Measurements from ENCODE around the gene PCSK6. TPM values are rescaled to one million over a fixed set of nuclear protein-coding genes. Genes with fewer than 3 reads are reported as not detected.
"Not testable (repeated sequence)": the region's sequence is repeated elsewhere in the genome, so short reads cannot be mapped to it uniquely, and the experiment has no call there.

PCSK6 gene
- total RNA-seq, 1 experiment from 2014 or later = 0.36 TPM

DNA sequence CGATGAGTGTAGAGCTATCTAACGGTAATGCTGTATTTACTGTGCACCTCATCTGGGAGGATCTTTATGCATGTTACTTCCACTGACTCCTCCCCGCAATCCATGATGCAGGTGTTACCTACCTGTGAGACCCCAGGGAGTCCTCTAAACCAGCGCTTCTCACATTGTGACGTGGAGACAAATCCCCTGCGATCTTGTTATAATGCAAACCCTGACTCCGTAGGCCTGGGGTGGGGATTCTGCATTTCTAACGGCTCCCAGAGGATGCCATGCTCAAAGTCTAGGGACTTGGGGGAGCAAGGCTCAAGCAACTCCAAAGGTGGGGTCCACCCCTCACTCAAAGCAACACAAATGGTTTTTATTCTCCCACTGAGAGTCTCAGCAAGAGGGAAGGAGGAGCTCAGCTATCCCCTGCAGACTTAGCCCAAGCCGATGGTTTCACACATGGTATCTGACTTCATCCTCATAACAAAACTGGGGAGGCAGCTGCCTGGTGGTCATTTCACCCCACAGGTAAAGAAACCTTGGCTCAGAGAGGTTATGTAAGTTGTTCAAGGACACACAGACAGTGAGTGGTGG, 63.6 kb downstream of the PCSK6 start:
- Histone ChIP-seq H3K4me1 (no peaks in the 10 kb centered on the region), H3K27me3 (no peaks in the 10 kb centered on the region), H3K4me3 (no peak overlapping the region), H3K9me3 (replicated peaks) (no peaks in the 10 kb centered on the region), H3K36me3 (no peaks in the 10 kb centered on the region), H3K27ac (no peak overlapping the region)
- DNase-seq = no peak

DNA sequence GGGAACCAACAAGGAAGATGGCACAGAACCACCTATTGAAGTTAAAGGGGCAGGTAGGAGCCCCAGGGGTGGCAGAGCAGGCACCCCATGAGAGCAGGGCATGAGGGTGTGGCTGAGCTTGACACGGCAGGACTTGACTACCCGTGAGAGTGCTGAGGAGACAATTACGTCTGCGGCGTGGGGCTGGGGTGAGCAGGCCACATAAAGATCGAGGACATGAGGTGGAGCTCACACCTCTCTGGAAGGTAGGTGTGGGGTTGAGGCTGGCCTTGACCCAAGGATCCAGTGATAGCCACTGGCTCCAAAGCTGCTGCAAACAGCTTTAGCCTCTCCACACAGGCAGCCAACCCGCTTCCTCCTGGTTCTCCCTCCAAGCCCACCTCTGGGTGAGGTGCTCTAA, 64.5 kb downstream of the PCSK6 start:
- no peaks in the 10 kb centered on the region for H3K9me3 ChIP-seq (replicated peaks)
- H3K27ac ChIP-seq = no peak overlapping the region
- no peak for DNase-seq
- no peaks in the 10 kb centered on the region for H3K4me1 ChIP-seq
- H3K36me3 ChIP-seq = no peaks in the 10 kb centered on the region
- H3K4me3 ChIP-seq = no peak overlapping the region
- H3K27me3 ChIP-seq = no peaks in the 10 kb centered on the region

DNA sequence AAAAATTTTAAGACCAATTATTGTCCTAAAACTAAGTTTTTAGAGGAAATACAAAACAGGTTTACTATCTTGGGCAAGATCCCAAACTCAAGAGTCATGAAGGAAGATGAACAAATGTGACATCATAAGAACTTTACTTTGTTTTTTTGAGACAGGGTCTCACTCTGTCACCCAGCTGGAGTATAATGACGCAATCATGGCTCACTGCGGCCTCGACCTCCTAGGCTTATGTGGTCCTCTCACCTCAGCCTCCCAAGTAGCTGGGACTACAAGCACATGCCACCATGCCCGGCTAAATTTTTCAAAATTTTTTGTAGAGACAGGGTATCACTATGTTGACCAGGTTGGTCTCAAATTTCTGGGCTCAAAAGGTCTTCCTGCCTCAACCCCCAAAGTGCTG, 69.3 kb downstream of the PCSK6 start:
- Histone ChIP-seq H3K27me3 (peaks cover 9% of the 10 kb centered on the region; the same call in 1 of the 2 replicates), H3K27ac (no peak overlapping the region), H3K9me3 (replicated peaks) (no peaks in the 10 kb centered on the region), H3K36me3 (no peaks in the 10 kb centered on the region), H3K4me3 (no peak overlapping the region), H3K4me1 (no peaks in the 10 kb centered on the region)
- DNase-seq = no peak

DNA sequence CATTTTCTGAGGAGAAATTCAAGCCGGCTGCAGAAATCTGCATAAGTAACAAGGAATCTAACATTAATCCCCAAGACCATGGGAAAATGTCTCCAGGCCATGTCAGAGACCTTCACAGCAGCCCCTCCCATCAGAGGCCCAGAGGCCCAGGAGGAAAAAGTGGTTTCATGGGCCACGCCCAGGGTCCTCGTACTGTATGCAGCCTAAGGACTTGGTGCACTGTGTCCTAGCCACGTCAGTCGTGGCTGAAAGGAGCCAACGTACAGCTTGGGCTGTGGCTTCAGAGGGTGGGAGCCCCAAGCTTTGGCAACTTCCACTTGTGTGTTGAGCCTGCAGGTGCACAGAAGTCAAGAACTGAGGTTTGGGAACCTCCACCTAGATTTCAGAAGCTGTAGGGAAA, 73.0 kb downstream of the PCSK6 start:
- peaks cover 11% of the 10 kb centered on the region; the same call in 1 of the 2 replicates for H3K27me3 ChIP-seq
- not testable (repeated sequence) for H3K4me3 ChIP-seq; H3K36me3 ChIP-seq; H3K9me3 ChIP-seq (replicated peaks); DNase-seq; H3K27ac ChIP-seq; H3K4me1 ChIP-seq

DNA sequence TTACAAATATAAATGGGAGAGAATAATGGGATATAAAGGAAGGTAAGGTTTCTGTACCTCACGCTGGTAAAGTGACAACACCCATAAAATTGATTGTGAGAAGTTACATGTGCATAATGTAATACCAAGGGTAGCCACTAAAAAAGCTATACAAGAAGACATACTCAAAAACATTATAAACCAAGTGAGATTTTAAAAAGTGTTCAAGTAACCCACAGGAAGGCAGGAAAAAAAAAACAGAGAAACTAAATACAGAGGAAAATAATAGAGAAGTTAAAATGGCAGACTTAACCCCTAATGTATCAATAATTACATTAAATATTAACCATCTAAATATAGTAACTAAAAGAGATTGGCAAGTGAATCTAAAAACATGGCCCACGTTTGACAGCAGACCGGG, 76.3 kb downstream of the PCSK6 start:
- H3K4me3 ChIP-seq = no peak overlapping the region
- no peaks in the 10 kb centered on the region for H3K9me3 ChIP-seq (replicated peaks)
- no peak for DNase-seq

DNA sequence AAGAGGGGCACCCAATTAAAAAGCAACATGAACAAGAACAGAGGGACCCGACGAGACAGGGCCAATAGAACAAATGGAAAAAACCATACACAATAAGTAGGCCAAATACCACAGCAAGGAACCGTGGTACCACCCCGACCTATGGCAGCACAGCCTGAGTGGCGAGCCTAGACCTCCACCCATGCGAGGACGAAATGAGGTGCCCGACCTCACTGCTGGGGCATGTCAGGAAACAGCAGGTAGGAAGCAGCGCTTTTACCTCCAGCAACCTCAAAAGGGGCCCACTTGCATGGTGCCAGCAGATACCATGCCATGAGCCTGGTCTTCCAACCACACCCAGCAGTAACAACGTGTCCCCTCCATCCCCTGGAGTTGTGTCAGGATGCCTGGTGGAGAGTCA, 77.9 kb downstream of the PCSK6 start:
- H3K36me3 ChIP-seq = no peaks in the 10 kb centered on the region
- DNase-seq = no peak
- H3K27ac ChIP-seq = no peak overlapping the region
- no peak overlapping the region for H3K4me3 ChIP-seq
- peaks cover 12% of the 10 kb centered on the region for H3K27me3 ChIP-seq
- no peaks in the 10 kb centered on the region for H3K4me1 ChIP-seq
- H3K9me3 ChIP-seq (replicated peaks) = no peaks in the 10 kb centered on the region

More for the DNA sequence above, 76.3 kb downstream of the PCSK6 start:
- Histone ChIP-seq H3K4me1 (no peaks in the 10 kb centered on the region), H3K36me3 (no peaks in the 10 kb centered on the region), H3K27me3 (peaks cover 10% of the 10 kb centered on the region; the same call in 1 of the 2 replicates), H3K27ac (no peak overlapping the region)

DNA sequence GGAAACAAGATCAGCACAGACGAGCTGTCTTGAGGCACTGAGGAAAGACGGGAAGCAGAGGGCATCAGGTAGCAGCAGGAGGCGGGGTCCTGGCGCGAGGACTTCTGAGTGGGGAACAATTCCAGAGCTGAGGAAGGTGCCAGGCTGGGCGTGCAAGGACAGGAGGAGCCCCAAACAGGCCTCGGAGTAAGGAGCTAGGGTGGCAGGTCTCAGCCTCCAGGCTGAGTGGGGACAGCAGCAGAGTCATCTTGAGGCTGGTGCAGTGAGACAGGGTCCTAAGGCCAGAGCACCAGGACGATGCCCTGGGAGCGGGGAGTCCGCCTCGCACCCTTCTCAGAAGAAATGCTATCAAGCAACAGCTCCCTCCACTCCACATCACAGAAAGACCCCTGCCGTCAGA, 78.4 kb downstream of the PCSK6 start:
- H3K4me3 ChIP-seq = no peak overlapping the region
- H3K27ac ChIP-seq = no peak overlapping the region
- H3K9me3 ChIP-seq (replicated peaks) = no peaks in the 10 kb centered on the region
- no peaks in the 10 kb centered on the region for H3K4me1 ChIP-seq
- H3K36me3 ChIP-seq = no peaks in the 10 kb centered on the region
- peaks cover 14% of the 10 kb centered on the region for H3K27me3 ChIP-seq
- no peak for DNase-seq

DNA sequence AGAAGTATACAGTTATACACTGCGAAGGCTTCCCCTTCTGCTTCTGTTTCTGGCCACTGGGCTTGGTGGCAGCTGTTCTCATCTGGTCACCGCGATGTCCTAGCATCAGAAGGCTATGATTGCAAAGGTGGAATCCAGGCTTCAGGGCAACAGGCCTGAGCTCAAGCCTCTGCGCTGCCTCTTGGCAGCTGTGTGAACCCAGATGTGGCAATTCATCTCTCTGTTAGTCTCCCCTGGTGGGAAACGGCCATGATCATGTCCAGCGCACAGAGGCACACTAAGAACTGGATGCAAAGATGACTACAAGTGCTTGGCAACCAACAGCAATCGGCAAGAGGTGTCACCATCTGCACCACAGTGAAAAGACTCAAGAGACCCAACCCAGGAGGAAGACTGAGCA, 78.9 kb downstream of the PCSK6 start:
- Histone ChIP-seq H3K27ac (no peak overlapping the region), H3K4me3 (no peak overlapping the region), H3K9me3 (replicated peaks) (no peaks in the 10 kb centered on the region), H3K4me1 (no peaks in the 10 kb centered on the region), H3K36me3 (no peaks in the 10 kb centered on the region), H3K27me3 (peaks cover 18% of the 10 kb centered on the region)
- no peak for DNase-seq

DNA sequence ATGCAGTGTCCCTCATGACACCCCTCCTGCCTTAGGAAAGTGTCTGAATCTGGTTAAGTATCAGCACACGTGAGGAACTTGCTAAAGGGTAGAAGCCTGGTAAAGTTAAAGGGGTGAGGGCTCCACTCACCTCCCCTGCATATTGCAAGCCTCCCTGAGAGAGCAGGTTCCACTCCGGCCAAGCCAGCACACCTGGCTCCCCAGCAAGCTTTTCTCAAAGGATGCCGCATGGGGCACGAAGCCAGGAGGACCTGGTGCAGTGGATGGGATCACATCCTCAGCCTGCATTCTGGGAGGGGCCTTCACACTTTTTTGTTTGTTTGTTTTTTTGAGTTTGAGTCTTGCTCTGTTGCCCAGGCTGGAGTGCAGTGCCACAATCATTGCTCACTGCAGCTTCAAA, 79.9 kb downstream of the PCSK6 start:
- Histone ChIP-seq H3K27ac (no peak overlapping the region), H3K4me3 (no peak overlapping the region), H3K9me3 (replicated peaks) (no peaks in the 10 kb centered on the region), H3K36me3 (no peaks in the 10 kb centered on the region), H3K4me1 (no peaks in the 10 kb centered on the region), H3K27me3 (peaks cover 22% of the 10 kb centered on the region)
- DNase-seq = no peak

DNA sequence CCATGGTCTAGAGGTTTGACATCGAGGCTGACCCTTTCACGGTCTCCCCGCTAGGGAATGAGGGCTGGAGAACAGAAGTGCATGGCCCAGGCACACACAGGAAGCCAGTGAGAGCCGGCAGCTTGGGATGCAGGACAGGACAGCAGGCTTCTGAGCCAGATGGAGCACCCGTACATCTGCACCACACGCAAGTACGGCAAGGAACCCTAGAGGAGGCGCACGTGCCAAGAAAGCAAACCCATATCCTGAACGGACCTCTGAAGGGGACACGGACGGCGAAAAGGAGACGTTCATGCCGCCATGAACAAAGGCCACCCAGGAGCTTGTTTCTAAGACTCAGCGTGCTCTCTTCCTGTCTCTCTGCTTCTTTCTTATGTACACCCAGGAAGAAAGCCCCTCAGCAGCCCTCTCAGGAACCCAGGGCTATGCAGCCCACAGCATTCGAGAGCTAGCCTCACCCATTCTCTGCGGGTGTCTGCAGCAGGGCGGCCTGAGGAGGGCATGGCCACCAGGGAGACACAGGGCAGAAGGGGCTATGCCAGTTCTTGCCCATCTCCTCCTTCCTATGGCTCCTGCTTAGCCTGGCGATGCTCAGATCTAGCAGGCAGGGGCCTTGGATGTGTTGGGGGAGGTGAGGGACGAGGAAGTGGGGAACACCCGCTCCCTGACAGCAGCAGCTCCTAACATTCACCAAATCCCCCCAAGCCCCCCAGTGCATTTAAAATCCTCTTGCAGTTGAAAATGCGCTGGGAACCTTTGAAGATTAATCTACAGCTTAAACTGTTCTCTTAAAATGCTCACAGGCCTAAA, 81.3 kb downstream of the PCSK6 start:
- Histone ChIP-seq H3K4me3 (no peak overlapping the region), H3K27me3 (peaks cover 22% of the 10 kb centered on the region), H3K36me3 (no peaks in the 10 kb centered on the region), H3K27ac (no peak overlapping the region), H3K9me3 (replicated peaks) (no peaks in the 10 kb centered on the region), H3K4me1 (no peaks in the 10 kb centered on the region)
- DNase-seq = no peak

DNA sequence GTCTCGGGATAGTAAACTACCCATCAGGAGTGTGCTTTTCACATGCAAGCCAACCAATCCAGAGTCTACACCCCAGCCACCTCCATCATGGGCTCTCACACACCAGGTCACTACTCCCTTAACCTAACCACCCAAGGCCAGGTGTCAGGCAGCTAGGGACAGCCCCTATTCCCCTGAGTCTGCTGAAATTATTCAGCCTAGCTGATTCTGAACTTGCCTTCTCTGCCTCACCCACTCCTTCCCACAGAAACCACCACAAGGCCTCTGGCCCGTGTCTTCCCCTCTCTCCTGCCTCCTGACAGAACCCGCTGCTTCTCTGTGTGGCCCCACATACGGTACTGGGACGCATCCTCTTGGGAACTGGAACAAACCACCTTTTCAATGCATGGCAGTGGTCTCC, 82.1 kb downstream of the PCSK6 start:
- no peaks in the 10 kb centered on the region for H3K36me3 ChIP-seq
- no peaks in the 10 kb centered on the region for H3K9me3 ChIP-seq (replicated peaks)
- H3K4me3 ChIP-seq = no peak overlapping the region
- H3K27ac ChIP-seq = no peak overlapping the region
- no peak for DNase-seq
- H3K4me1 ChIP-seq = no peaks in the 10 kb centered on the region
- H3K27me3 ChIP-seq = peaks cover 22% of the 10 kb centered on the region

DNA sequence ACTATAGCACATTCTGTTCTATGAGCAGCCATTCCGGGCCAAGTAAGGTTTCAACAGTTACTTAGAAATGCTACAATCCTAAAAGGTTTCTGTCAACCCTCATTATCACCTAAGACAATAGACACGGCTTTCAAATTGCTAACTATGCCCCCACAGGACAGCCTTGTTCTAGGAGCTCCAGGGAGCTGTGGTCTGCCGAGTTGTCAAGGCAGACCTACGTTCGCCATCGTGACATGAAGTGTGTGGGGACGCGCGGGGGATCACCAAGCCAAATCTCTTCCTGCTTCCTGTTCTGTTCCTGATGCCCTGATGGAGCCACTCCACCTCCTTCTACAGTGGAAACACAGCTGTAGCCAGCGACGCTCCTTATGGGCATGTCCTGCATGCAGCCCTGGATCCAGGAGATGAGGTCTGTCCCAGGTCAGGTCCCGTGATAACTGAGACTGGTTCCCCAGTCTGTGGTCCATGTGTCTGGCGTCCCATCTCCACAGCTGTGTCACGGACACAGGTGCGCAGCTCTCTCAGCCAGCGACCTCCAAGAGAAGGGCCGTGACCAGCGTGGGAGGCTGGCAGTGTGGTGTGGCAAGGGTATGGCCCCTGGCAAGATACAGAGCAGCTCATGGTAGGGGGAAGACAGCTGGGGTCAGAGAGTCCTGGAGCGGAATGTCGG, 82.8 kb downstream of the PCSK6 start:
- no peaks in the 10 kb centered on the region for H3K36me3 ChIP-seq
- H3K4me1 ChIP-seq = no peaks in the 10 kb centered on the region
- no peak overlapping the region for H3K4me3 ChIP-seq
- H3K27me3 ChIP-seq = peaks cover 22% of the 10 kb centered on the region
- no peak for DNase-seq
- no peaks in the 10 kb centered on the region for H3K9me3 ChIP-seq (replicated peaks)
- H3K27ac ChIP-seq = no peak overlapping the region

DNA sequence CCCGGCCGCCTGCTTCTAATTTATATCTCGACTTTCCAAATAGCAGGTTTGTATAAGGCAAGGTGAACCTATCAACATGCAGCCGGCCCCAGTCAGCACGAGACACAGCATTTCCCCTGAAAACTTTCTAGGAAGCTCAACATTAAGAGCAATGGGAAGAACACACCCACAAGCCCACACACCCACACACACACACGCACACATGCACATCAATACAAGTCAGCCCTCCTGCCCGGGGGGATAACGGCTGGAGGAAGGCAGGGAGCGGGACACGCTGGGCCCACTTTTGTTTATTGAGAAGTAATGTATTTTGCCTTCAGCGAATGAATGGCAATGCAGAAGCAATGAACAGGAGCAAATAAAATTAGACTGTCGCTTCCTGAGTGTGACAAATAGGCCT, 83.5 kb downstream of the PCSK6 start:
- no peaks in the 10 kb centered on the region for H3K4me1 ChIP-seq
- no peaks in the 10 kb centered on the region for H3K36me3 ChIP-seq
- H3K27ac ChIP-seq = no peak overlapping the region
- no peaks in the 10 kb centered on the region for H3K9me3 ChIP-seq (replicated peaks)
- DNase-seq = no peak
- peaks cover 22% of the 10 kb centered on the region for H3K27me3 ChIP-seq
- H3K4me3 ChIP-seq = no peak overlapping the region

DNA sequence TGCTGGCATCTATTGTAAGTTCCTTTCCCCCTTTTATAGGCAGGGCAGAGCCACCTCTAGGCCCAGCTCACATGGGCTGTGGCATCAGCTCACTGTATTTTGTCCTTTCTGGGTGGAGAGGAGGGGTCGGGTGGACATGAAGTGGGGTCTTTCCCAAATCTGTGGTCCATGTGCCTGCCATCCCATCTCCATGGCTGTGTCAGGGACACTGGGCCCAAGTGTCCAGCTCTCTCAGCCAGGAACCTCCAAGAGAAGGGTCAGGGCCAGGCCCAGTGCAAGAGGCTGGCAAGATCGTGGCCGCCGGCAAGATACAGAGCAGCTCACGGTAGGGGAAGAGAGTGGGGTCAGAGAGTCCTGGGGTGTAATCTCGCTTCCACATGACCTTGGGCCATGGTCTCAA, 85.3 kb downstream of the PCSK6 start:
- Histone ChIP-seq H3K36me3 (no peaks in the 10 kb centered on the region), H3K9me3 (replicated peaks) (no peaks in the 10 kb centered on the region), H3K4me1 (no peaks in the 10 kb centered on the region), H3K27ac (no peak overlapping the region), H3K27me3 (peaks cover 22% of the 10 kb centered on the region), H3K4me3 (no peak overlapping the region)
- no peak for DNase-seq

DNA sequence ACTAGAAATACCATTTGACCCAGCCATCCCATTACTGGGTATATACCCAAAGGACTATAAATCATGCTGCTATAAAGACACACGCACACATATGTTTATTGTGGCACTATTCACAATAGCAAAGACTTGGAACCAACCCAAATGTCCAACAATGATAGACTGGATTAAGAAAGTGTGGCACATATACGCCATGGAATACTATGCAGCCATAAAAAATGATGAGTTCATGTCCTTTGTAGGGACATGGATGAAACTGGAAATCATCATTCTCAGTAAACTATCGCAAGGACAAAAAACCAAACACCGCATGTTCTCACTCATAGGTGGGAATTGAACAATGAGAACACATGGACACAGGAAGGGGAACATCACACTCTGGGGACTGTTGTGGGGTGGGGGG, 86.6 kb downstream of the PCSK6 start:
- H3K27me3 ChIP-seq = peaks cover 16% of the 10 kb centered on the region
- not testable (repeated sequence) for H3K36me3 ChIP-seq; H3K27ac ChIP-seq; H3K4me1 ChIP-seq; H3K4me3 ChIP-seq; H3K9me3 ChIP-seq (replicated peaks); DNase-seq

Data from SJCRH30 (cell line).